ENCODE data around the gene MARCHF3.

The MARCHF3 gene

GRCh38 chr5:126998895-126999570 is 31.3 kb downstream of the MARCHF3 start:
- H3K36me3 ChIP-seq (ENCODE audit: insufficient read depth, low read length) = no peaks in the 10 kb centered on the region
- no peaks in the 10 kb centered on the region for H3K9me2 ChIP-seq (ENCODE audit: low read depth, low read length)
- H4K20me1 ChIP-seq (ENCODE audit: insufficient read depth, low read length) = no peaks in the 10 kb centered on the region
- no peak overlapping the region for H2AFZ ChIP-seq (ENCODE audit: low read length)
- H3K27me3 ChIP-seq (ENCODE audit: insufficient read depth, low read length) = peaks cover 4% of the 10 kb centered on the region; the same call in 1 of the 2 replicates
- no peaks in the 10 kb centered on the region for H3K9me3 ChIP-seq (ENCODE audit: low read length)
- H3K4me2 ChIP-seq (ENCODE audit: low read length) = no peak overlapping the region
- H3K9ac ChIP-seq (ENCODE audit: low read length) = no peak overlapping the region
- no peaks in the 10 kb centered on the region for H3K79me2 ChIP-seq (ENCODE audit: insufficient read depth, low read length)
- TF ChIP-seq CTCF (IDR thresholded peaks at IDR 0.05; ENCODE audit: low read length) (no peak), EZH2 (IDR thresholded peaks at IDR 0.05; ENCODE audit: borderline replicate concordance, low read length) (no peak)
- no peak overlapping the region for H3K4me3 ChIP-seq (ENCODE audit: low read depth, low read length, poor library complexity, severe bottlenecking)
- no peak overlapping the region for H3K27ac ChIP-seq (ENCODE audit: low read depth, low read length, poor library complexity, severe bottlenecking)
- H3K4me1 ChIP-seq (ENCODE audit: insufficient read depth, low read length, severe bottlenecking) = no peaks in the 10 kb centered on the region
- no peaks in the 10 kb centered on the region for H3F3A ChIP-seq (ENCODE audit: insufficient read depth, low read length)

GRCh38 chr5:126998201-126998631 is 32.1 kb downstream of the MARCHF3 start:
- H3K79me2 ChIP-seq (ENCODE audit: insufficient read depth, low read length) = no peaks in the 10 kb centered on the region
- TF ChIP-seq CTCF (IDR thresholded peaks at IDR 0.05; ENCODE audit: low read length) = no peak
- TF ChIP-seq EZH2 (IDR thresholded peaks at IDR 0.05; ENCODE audit: borderline replicate concordance, low read length) = no peak
- no peaks in the 10 kb centered on the region for H3F3A ChIP-seq (ENCODE audit: insufficient read depth, low read length)
- no peak overlapping the region for H3K4me2 ChIP-seq (ENCODE audit: low read length)
- H3K9ac ChIP-seq (ENCODE audit: low read length) = no peak overlapping the region
- no peaks in the 10 kb centered on the region for H3K9me2 ChIP-seq (ENCODE audit: low read depth, low read length)
- no peaks in the 10 kb centered on the region for H4K20me1 ChIP-seq (ENCODE audit: insufficient read depth, low read length)
- no peak overlapping the region for H3K4me3 ChIP-seq (ENCODE audit: low read depth, low read length, poor library complexity, severe bottlenecking)
- H3K27ac ChIP-seq (ENCODE audit: low read depth, low read length, poor library complexity, severe bottlenecking) = no peak overlapping the region
- H2AFZ ChIP-seq (ENCODE audit: low read length) = no peak overlapping the region
- H3K36me3 ChIP-seq (ENCODE audit: insufficient read depth, low read length) = no peaks in the 10 kb centered on the region
- H3K27me3 ChIP-seq (ENCODE audit: insufficient read depth, low read length) = peaks cover 4% of the 10 kb centered on the region; the same call in 1 of the 2 replicates
- H3K9me3 ChIP-seq (ENCODE audit: low read length) = no peaks in the 10 kb centered on the region
- H3K4me1 ChIP-seq (ENCODE audit: insufficient read depth, low read length, severe bottlenecking) = no peaks in the 10 kb centered on the region

- H2AFZ ChIP-seq (ENCODE audit: low read length) = no peak overlapping the region
- no peak overlapping the region for H3K9ac ChIP-seq (ENCODE audit: low read length)
- H3K36me3 ChIP-seq (ENCODE audit: insufficient read depth, low read length) = no peaks in the 10 kb centered on the region
- no peak for TF ChIP-seq EZH2 (IDR thresholded peaks at IDR 0.05; ENCODE audit: borderline replicate concordance, low read length)
- TF ChIP-seq CTCF (IDR thresholded peaks at IDR 0.05; ENCODE audit: low read length) = no peak
- H3K27ac ChIP-seq (ENCODE audit: low read depth, low read length, poor library complexity, severe bottlenecking) = no peak overlapping the region
- no peaks in the 10 kb centered on the region for H3K27me3 ChIP-seq (ENCODE audit: insufficient read depth, low read length)
- no peak overlapping the region for H3K4me2 ChIP-seq (ENCODE audit: low read length)
- H3K9me2 ChIP-seq (ENCODE audit: low read depth, low read length) = no peaks in the 10 kb centered on the region
- H3K4me3 ChIP-seq (ENCODE audit: low read depth, low read length, poor library complexity, severe bottlenecking) = no peak overlapping the region
- H4K20me1 ChIP-seq (ENCODE audit: insufficient read depth, low read length) = no peaks in the 10 kb centered on the region
- no peaks in the 10 kb centered on the region for H3K4me1 ChIP-seq (ENCODE audit: insufficient read depth, low read length, severe bottlenecking)
- H3K79me2 ChIP-seq (ENCODE audit: insufficient read depth, low read length) = no peaks in the 10 kb centered on the region
- H3K9me3 ChIP-seq (ENCODE audit: low read length) = no peaks in the 10 kb centered on the region
- no peaks in the 10 kb centered on the region for H3F3A ChIP-seq (ENCODE audit: insufficient read depth, low read length)
Observed at GRCh38 chr5:126995689-126996088, 34.7 kb downstream of the MARCHF3 start.

Measured in OCI-LY1 (cell line).